GM19372 (cell line): ENCODE data around the gene MORC3.
"Not testable (repeated sequence)": the region's sequence is repeated elsewhere in the genome, so short reads cannot be mapped to it uniquely, and the experiment has no call there.

ENCODE experiments used
- ATAC-seq: cut with Tn5 transposase; IDR thresholded peaks from one replicate; pipeline ENCODE4 v1.9.1; 2021; ENCODE audit warnings: mild to moderate bottlenecking, low read depth, moderate library complexity; ENCODE audit not compliant: unreplicated experiment

Gene MORC3

GRCh38 chr21:36384885-36385232 lies 64.9 kb downstream of the MORC3 start:
- peak; percentile 13 for ATAC-seq

DNA sequence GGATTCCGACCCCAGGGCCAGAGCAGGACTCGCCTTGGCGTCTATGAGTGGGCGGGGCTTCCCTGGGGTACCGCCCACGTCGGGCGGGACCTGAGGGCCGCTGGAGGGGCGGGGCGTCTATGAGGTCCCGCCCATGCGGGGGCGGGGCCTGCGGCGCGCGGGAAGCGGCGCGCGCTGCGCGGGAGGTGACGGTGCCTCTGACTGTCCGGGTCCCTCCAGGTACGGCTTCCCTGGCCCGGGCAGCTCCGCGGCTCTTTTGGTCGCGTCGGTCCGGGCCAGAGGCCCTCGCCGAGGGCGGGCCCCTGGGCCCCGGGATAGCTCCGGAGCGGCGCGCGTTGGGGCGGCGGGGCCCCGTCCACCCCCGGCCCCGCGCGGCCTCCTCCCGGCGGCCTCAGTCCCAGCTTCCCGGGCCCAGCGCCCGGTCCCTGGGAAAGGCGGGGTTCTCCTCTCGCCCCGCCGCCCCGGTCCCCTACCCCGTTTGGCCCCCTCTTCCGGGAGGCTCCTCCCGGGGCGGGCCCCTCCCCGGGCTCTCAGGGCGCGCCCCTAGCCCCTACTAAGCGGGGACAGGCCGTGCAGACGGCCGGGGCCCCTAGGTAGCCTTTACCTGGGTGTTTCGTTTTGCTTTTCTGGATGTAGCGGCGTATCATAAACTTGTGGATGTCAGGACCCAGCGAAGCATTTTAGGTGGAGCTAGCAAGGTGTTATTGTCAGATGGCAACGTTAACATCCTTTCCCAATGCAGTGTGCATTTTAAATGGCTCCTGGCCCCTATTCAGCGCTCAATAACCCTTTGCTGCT lies 65.4 kb downstream of the MORC3 start, which contains the start of gene CHAF1B:
Gene CHAF1B, plus strand, starts transcription at position 160 of the 798 bp plus-strand sequence. CDS start 745 bp downstream, outside the sequence.
- ATAC-seq: peak; percentile 91

DNA sequence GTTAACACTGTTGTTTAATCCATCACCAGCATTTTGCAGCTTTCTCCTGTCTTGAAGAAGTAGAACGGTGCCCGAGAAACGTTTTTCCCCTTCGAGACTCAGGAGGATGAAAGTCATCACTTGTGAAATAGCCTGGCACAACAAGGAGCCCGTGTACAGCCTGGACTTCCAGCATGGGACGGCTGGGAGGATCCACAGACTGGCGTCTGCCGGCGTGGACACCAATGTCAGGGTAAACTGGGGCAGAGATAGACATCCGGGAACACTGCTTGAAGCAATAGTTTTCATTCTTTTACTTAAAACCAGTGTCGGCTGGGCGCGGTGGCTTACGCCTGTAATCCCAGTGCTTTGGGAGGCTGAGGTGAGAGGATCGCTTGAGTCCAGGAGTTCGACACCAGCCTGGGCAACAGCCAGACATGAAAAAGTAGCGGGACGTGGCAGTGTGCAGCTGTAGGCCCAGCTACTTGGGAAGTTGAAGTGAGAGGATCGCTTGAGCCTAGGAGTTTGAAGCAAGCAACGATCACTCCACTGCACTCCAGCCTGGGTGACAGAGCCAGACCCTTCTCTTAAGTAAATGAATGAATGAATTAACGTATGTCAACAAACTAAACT lies 66.1 kb downstream of the MORC3 start:
- no peak for ATAC-seq

DNA sequence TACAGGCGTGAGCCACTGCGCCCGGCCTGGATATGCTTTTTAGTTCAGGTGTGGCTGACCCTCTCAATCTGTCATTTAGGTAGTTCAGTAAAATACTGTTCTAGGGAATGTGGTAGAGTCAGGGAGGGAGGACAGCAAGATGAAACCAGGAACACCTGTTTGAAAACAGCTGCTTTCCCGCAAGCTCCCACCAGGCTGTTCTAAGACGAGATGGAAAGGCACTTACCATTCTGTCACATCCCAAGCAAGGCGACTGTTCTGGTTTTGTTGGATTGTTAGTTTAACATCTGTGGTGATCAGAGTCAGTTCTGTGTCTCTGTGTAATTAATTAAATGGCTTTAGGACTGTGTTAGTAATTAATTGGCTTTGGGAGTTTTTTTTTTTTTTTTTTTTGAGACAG lies 68.1 kb downstream of the MORC3 start:
- ATAC-seq: no peak

GRCh38 chr21:36388835-36389234 lies 68.8 kb downstream of the MORC3 start:
- ATAC-seq: no peak

DNA sequence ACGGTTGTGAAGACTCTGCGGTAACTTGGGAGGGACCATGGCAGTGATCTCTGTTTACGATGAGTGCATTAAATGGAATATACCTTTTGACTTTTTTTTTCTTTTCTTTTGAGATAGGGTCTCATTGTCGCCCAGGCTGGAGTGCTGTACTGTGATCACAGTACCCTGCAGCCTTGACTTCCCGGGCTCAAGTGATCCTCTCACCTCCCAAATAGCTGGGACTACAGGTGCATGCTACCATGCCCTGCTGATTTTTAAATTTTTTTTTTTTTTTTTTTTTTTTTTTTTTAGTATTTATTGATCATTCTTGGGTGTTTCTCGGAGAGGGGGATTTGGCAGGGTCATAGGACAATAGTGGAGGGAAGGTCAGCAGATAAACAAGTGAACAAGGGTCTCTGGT lies 71.7 kb downstream of the MORC3 start:
- not testable (repeated sequence) for ATAC-seq

GRCh38 chr21:36395353-36396111 lies 75.5 kb downstream of the MORC3 start:
- no peak for ATAC-seq

DNA sequence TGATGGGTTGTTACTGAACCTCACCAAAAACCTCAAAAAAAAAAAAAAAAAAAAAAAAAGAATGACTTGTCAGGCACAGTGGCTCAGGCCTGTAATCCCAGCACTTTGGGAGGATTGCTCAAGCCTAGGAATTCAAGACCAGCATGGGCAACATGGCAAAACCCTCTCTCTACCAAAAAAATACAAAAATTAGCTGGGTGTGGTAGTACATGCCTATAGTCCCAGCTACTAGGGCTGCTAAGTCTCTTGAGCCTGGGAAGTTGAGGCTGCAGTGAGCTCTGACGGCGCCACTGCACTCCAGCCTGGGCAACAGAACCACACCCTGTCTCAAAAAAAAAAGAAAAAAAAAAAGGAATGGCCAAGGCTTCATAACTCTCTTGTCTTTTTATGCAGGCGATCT lies 76.3 kb downstream of the MORC3 start:
- no peak for ATAC-seq

GRCh38 chr21:36396971-36397370 lies 77.0 kb downstream of the MORC3 start:
- no peak for ATAC-seq

- no peak for ATAC-seq
Measured at GRCh38 chr21:36397606-36398005, 77.6 kb downstream of the MORC3 start.

- ATAC-seq: not testable (repeated sequence)
Measured at GRCh38 chr21:36399736-36400135, 79.7 kb downstream of the MORC3 start.

DNA sequence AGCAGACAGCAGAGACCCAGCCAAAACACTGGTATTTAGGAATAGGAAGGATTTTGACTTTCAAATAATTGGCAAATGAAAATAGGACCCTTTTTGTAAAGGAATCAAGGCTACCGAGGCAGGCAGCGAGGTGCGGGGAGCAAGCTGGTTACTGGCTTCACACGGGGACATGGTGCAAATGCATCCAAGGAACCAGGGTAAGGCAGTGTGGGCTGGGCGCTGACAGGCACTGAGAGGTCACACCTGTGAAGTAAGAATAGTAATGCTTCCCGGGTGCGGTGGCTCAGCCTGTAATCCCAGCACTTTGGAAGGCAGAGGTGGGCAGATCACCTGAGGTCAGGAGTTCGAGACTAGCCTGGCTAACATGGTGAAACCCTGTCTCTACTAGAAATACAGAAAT lies 80.7 kb downstream of the MORC3 start:
- ATAC-seq: no peak

DNA sequence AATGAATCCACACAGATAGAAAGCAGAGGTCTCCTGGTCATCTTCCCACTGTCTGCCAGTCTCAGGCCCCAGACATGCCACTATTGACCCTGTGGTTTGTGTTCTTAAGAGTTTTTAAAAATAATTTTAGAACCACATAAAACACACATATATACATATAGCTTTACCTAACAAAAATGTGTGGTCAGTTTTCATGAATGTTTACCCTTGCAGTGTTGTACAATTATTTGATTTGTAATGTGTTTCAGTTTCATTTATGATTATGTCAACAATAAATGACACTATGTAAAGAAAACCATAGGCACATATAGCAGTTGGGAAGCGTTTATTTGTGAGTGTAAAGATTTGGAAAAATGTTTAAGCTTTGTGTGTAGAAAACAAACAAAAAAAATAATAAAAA lies 82.3 kb downstream of the MORC3 start:
- no peak for ATAC-seq

GRCh38 chr21:36403713-36404112 lies 83.7 kb downstream of the MORC3 start:
- no peak for ATAC-seq

GRCh38 chr21:36408568-36408967 lies 88.6 kb downstream of the MORC3 start:
- ATAC-seq: no peak

DNA sequence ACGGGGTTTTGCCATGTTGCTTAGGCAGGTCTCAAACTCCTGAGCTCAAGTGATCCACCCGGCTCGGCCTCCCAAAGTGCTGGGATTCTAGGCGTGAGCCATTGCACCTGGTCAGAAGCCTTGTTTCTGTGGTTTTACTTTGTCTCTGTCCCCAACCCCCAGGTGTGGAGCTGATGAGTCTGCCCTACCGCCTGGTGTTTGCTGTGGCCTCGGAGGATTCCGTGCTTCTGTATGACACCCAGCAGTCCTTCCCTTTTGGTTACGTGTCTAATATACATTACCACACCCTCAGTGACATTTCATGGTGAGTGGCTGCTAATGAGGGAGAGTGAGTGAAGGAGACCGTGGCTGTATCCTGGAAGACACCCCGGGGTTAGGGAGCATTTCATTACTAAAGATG lies 91.3 kb downstream of the MORC3 start:
- no peak for ATAC-seq

- ATAC-seq: no peak
Measured at GRCh38 chr21:36412916-36413315, 92.9 kb downstream of the MORC3 start.

DNA sequence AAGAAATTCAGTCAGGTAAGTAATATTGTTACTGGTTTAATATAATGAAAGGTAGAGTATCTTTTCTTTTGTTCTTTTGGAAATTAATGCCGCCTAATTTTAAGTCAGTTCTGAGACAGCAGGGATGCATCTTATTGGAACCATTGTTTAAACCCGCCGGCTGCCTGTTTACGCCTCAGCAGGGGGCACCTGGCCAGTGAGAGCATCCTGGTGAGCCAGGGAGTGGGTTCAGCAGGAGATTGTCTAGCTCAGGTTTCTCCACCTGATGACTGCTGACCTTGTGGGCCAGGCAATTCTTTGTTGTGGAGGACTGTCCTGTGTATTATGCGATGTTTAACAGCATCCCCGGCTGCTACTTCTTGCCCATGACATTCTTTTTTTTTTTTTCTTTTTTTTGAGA lies 95.4 kb downstream of the MORC3 start:
- no peak for ATAC-seq

DNA sequence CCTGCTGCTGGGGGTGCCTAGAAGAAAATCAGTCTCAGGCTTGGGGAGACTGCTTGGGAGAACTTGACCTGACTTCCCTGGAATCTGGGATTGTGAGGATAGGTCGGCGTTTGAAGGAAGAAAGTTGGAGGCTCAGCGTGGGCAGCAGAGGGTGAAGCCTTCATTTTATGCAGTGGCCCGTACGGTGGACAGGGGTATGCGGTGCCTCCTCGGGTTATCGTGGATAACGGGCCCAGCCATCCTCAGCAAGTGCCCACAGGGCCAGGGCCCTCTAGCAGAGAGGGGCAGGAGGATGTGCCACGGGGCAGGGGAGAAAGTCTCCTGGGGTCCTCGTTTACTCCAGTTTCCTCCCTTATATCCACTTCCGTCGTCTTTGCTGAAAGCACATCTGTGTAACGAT lies 99.2 kb downstream of the MORC3 start:
- no peak for ATAC-seq

GRCh38 chr21:36419996-36420395 lies 100.0 kb downstream of the MORC3 start:
- ATAC-seq: no peak

- no peak for ATAC-seq
Measured at GRCh38 chr21:36420571-36421339, 100.8 kb downstream of the MORC3 start.
